ENCODE results near the gene HOXD9. TPM values are rescaled to one million over a fixed set of nuclear protein-coding genes. Genes with fewer than 3 reads are reported as not detected.

Gene HOXD9
- total RNA-seq (2014; rRNA removed; shearing (Covaris generic)) = 2.8 and 3.6 TPM in 2 replicates

- DNase-seq (ENCODE audit: low spot score) = no peak
Observed at GRCh38 chr2:176122683-176123410, at the start of gene HOXD9. Gene HOXD9, plus strand, starts transcription at chr2:176122719. Its CDS starts 50 bp downstream, at chr2:176122769.

- no peak for DNase-seq (ENCODE audit: low spot score)
Observed at GRCh38 chr2:176072951-176073904, 49.3 kb upstream of the HOXD9 start.

GRCh38 chr2:176074919-176075425, 47.5 kb upstream of the HOXD9 start:
- DNase-seq (ENCODE audit: low spot score) = no peak

- no peak for DNase-seq (ENCODE audit: low spot score)
Observed at GRCh38 chr2:176075481-176075880, 47.0 kb upstream of the HOXD9 start.

- no peak for DNase-seq (ENCODE audit: low spot score)
Observed at GRCh38 chr2:176076063-176076462, 46.5 kb upstream of the HOXD9 start.

GRCh38 chr2:176076796-176077195, 45.7 kb upstream of the HOXD9 start:
- DNase-seq (ENCODE audit: low spot score) = no peak

GRCh38 chr2:176078541-176079284, 43.8 kb upstream of the HOXD9 start:
- no peak for DNase-seq (ENCODE audit: low spot score)

GRCh38 chr2:176079285-176079830, 43.2 kb upstream of the HOXD9 start:
- DNase-seq (ENCODE audit: low spot score) = no peak

GRCh38 chr2:176079831-176080539, 42.5 kb upstream of the HOXD9 start:
- DNase-seq (ENCODE audit: low spot score) = peak; percentile 78

- DNase-seq (ENCODE audit: low spot score) = no peak
Observed at GRCh38 chr2:176080540-176081375, 41.8 kb upstream of the HOXD9 start.

GRCh38 chr2:176081376-176081836, 41.1 kb upstream of the HOXD9 start:
- DNase-seq (ENCODE audit: low spot score) = no peak

GRCh38 chr2:176081837-176082524, 40.5 kb upstream of the HOXD9 start:
- DNase-seq (ENCODE audit: low spot score) = no peak

GRCh38 chr2:176082525-176082823, 40.0 kb upstream of the HOXD9 start:
- DNase-seq (ENCODE audit: low spot score) = no peak

- DNase-seq (ENCODE audit: low spot score) = no peak
Observed at GRCh38 chr2:176082824-176083751, 39.4 kb upstream of the HOXD9 start.

GRCh38 chr2:176083796-176084261, 38.7 kb upstream of the HOXD9 start, which contains the start of gene EVX2:
Gene EVX2, minus strand, starts transcription at chr2:176083962. Its CDS starts 186 bp downstream, at chr2:176083776.
- no peak for DNase-seq (ENCODE audit: low spot score)

- DNase-seq (ENCODE audit: low spot score) = no peak
Observed at GRCh38 chr2:176084611-176085119, 37.9 kb upstream of the HOXD9 start.

GRCh38 chr2:176085120-176085788, 37.3 kb upstream of the HOXD9 start:
- no peak for DNase-seq (ENCODE audit: low spot score)
